ENCODE measurements around the gene ULK2.
"Not testable (repeated sequence)": the region's sequence is repeated elsewhere in the genome, so short reads cannot be mapped to it uniquely, and the experiment has no call there.

Gene ULK2

GRCh38 chr17:19860647-19861177 is 7.0 kb downstream of the ULK2 start:
- not testable (repeated sequence) for DNase-seq

GRCh38 chr17:19857640-19858039 is 10.1 kb downstream of the ULK2 start:
- no peak for DNase-seq

GRCh38 chr17:19833914-19834313 is 33.8 kb downstream of the ULK2 start:
- DNase-seq: no peak

- no peak for DNase-seq
Measured at GRCh38 chr17:19830061-19830460, 37.7 kb downstream of the ULK2 start.

GRCh38 chr17:19812407-19812806 is 55.3 kb downstream of the ULK2 start:
- no peak for DNase-seq

- DNase-seq: no peak
Measured at GRCh38 chr17:19805006-19805405, 62.7 kb downstream of the ULK2 start.

GRCh38 chr17:19800571-19800970 is 67.2 kb downstream of the ULK2 start:
- DNase-seq: no peak

GRCh38 chr17:19799796-19800195 is 67.9 kb downstream of the ULK2 start:
- no peak for DNase-seq

- DNase-seq: no peak
Measured at GRCh38 chr17:19796457-19796856, 71.3 kb downstream of the ULK2 start.

GRCh38 chr17:19791918-19792550 is 75.7 kb downstream of the ULK2 start:
- DNase-seq: no peak

- no peak for DNase-seq
Measured at GRCh38 chr17:19787733-19788357, 79.9 kb downstream of the ULK2 start.

- DNase-seq: no peak
Measured at GRCh38 chr17:19785854-19786253, 81.9 kb downstream of the ULK2 start.

- no peak for DNase-seq
Measured at GRCh38 chr17:19781488-19782458, 86.0 kb downstream of the ULK2 start.

- DNase-seq: no peak
Measured at GRCh38 chr17:19780846-19781245, 86.9 kb downstream of the ULK2 start.

GRCh38 chr17:19773534-19773933 is 94.2 kb downstream of the ULK2 start:
- no peak for DNase-seq

GRCh38 chr17:19771971-19772630 is 95.6 kb downstream of the ULK2 start:
- DNase-seq: no peak

GRCh38 chr17:19770985-19771735 is 96.6 kb downstream of the ULK2 start:
- no peak for DNase-seq

GRCh38 chr17:19769946-19770652 is 97.6 kb downstream of the ULK2 start:
- DNase-seq: no peak

GRCh38 chr17:19768046-19768782 is 99.5 kb downstream of the ULK2 start:
- DNase-seq: no peak

GRCh38 chr17:19766421-19767270 is 101.1 kb downstream of the ULK2 start:
- DNase-seq: no peak

Measured in NCI-H1048 (cell line).